Ascending aorta (tissue), 2 donors: ENCODE data around the gene INHBC. TPM values are rescaled to one million over a fixed set of nuclear protein-coding genes. Genes with fewer than 3 reads are reported as not detected.

ENCODE experiments used
- DNase-seq, 2 donors: peaks; one replicate each; pipeline ENCODE4 v3.0.0-alpha.2; 2019; ENCODE audit warnings: low spot score in 2 of 2
- H3K27ac ChIP-seq, 2 donors: fragments of 200-600 bp; sonication (generic); one replicate each; pipeline ENCODE4 v1.5.1; 2016 to 2017; ENCODE audit warnings: mild to moderate bottlenecking in 1 of 2
- H3K27me3 ChIP-seq: fragments of 200-600 bp; sonication (generic); one replicate; pipeline ENCODE4 v1.5.1; 2017
- H3K36me3 ChIP-seq, 2 donors: fragments of 200-600 bp; sonication (generic); one replicate each; pipeline ENCODE4 v1.5.1; 2016
- H3K4me1 ChIP-seq, 2 donors: fragments of 200-600 bp; sonication (generic); one replicate each; pipeline ENCODE4 v1.5.1; 2016 to 2017; ENCODE audit warnings: mild to moderate bottlenecking in 1 of 2
- H3K4me3 ChIP-seq, 2 donors: fragments of 200-600 bp; sonication (generic); one replicate each; pipeline ENCODE4 v1.5.1; 2016 to 2017; ENCODE audit warnings: mild to moderate bottlenecking in 1 of 2
- H3K9me3 ChIP-seq, 2 donors: fragments of 200-600 bp; sonication (generic); one replicate each; pipeline ENCODE4 v1.5.1; 2016
- intact Hi-C: fragments of 100-400 bp; cut with DNase I; formaldehyde crosslinking; loops from one replicate; pipeline ENCODE4 v1.15.1; 2023
- total RNA-seq: library from RNA; depleted of rRNA; stranded (reverse); fragments of >200 nt; gene quantifications from one replicate; pipeline ENCODE4 v1.1.0, GENCODE V29; 2016
- TF ChIP-seq, protein P1 (sequence below), 3 experiments: fragments of 200-600 bp in 2 of 3; fragments of 450-650 bp in 1 of 3; sonication (generic) in 2 of 3; IDR thresholded peaks; one replicate each; pipeline ENCODE4 v1.5.1; 2016 to 2019; ENCODE audit warnings: antibody characterized with exemption in 3 of 3, mild to moderate bottlenecking in 1 of 3, moderate library complexity in 1 of 3

Gene INHBC
- total RNA-seq, 1 donor from 2014 or later = not detected

- Histone ChIP-seq H3K4me1 (no peaks in the 10 kb centered on the region), H3K27me3 (no peaks in the 10 kb centered on the region), H3K27ac (no peak overlapping the region), H3K9me3 (no peaks in the 10 kb centered on the region), H3K4me3 (no peak overlapping the region), H3K36me3 (peaks cover 42 to 70% of the 10 kb centered on the region in 2 donors)
- TF ChIP-seq, protein P1, sequence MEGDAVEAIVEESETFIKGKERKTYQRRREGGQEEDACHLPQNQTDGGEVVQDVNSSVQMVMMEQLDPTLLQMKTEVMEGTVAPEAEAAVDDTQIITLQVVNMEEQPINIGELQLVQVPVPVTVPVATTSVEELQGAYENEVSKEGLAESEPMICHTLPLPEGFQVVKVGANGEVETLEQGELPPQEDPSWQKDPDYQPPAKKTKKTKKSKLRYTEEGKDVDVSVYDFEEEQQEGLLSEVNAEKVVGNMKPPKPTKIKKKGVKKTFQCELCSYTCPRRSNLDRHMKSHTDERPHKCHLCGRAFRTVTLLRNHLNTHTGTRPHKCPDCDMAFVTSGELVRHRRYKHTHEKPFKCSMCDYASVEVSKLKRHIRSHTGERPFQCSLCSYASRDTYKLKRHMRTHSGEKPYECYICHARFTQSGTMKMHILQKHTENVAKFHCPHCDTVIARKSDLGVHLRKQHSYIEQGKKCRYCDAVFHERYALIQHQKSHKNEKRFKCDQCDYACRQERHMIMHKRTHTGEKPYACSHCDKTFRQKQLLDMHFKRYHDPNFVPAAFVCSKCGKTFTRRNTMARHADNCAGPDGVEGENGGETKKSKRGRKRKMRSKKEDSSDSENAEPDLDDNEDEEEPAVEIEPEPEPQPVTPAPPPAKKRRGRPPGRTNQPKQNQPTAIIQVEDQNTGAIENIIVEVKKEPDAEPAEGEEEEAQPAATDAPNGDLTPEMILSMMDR (IDR thresholded peaks at IDR 0.05) = no peak
- intact Hi-C loops = no loop called here
- no peak for DNase-seq
Measured at GRCh38 chr12:57496822-57497221, 62.2 kb downstream of the INHBC start.

- TF ChIP-seq, protein P1 (IDR thresholded peaks at IDR 0.05) = no peak
- Histone ChIP-seq H3K27me3 (no peaks in the 10 kb centered on the region), H3K4me3 (no peak overlapping the region), H3K27ac (no peak overlapping the region), H3K4me1 (no peaks in the 10 kb centered on the region), H3K9me3 (no peaks in the 10 kb centered on the region), H3K36me3 (peaks cover 47 to 75% of the 10 kb centered on the region in 2 donors)
- no peak for DNase-seq
- intact Hi-C loops = no loop called here
Measured at GRCh38 chr12:57497223-57498131, 62.9 kb downstream of the INHBC start.

DNA sequence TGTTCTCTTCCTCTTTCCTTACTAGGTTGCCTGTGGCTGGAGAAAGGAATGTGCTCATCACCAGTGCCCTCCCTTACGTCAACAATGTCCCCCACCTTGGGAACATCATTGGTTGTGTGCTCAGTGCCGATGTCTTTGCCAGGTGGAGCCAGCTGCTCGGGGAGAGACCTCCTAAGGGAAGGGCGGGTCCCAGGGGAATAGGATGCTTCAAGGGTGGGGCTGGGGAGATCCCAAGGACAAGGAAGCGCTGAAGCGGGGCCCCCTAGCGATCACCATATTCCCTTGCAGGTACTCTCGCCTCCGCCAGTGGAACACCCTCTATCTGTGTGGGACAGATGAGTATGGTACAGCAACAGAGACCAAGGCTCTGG is 63.5 kb downstream of the INHBC start:
- no peaks in the 10 kb centered on the region for H3K9me3 ChIP-seq
- no peaks in the 10 kb centered on the region for H3K4me1 ChIP-seq
- intact Hi-C loops = no loop called here
- peaks cover 51 to 81% of the 10 kb centered on the region in 2 donors for H3K36me3 ChIP-seq
- TF ChIP-seq, protein P1 (IDR thresholded peaks at IDR 0.05) = no peak
- no peak overlapping the region for H3K4me3 ChIP-seq
- no peaks in the 10 kb centered on the region for H3K27me3 ChIP-seq
- no peak for DNase-seq
- H3K27ac ChIP-seq = no peak overlapping the region

DNA sequence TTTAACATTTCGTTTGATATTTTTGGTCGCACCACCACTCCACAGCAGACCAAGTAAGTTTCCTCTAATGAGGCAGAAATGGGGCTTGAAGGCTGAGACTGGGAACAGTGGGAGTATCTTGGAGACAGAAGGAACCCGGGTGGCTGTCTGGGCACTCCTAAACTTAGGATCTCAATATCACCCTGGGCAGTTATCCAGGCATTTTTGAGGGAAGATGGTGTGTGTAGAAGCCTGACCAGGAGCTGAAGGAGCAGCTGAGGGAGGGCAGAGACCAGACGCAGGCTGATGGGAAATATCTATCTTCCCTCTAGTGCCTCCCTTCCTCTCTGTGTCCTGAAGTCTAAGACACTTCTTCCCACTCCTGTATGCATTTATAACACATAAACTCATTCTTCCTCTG is 64.0 kb downstream of the INHBC start:
- TF ChIP-seq, protein P1 (IDR thresholded peaks at IDR 0.05) = no peak
- H3K4me1 ChIP-seq = no peaks in the 10 kb centered on the region
- no peaks in the 10 kb centered on the region for H3K9me3 ChIP-seq
- intact Hi-C loops = no loop called here
- peaks cover 56 to 86% of the 10 kb centered on the region in 2 donors for H3K36me3 ChIP-seq
- H3K4me3 ChIP-seq = no peak overlapping the region
- no peaks in the 10 kb centered on the region for H3K27me3 ChIP-seq
- DNase-seq = no peak
- H3K27ac ChIP-seq = no peak overlapping the region

GRCh38 chr12:57500213-57500612 is 65.6 kb downstream of the INHBC start:
- peaks cover 66 to 92% of the 10 kb centered on the region in 2 donors for H3K36me3 ChIP-seq
- no peak overlapping the region for H3K4me3 ChIP-seq
- intact Hi-C loops = no loop called here
- no peak overlapping the region for H3K27ac ChIP-seq
- DNase-seq = no peak
- TF ChIP-seq, protein P1 (IDR thresholded peaks at IDR 0.05) = no peak
- H3K9me3 ChIP-seq = no peaks in the 10 kb centered on the region
- H3K27me3 ChIP-seq = no peaks in the 10 kb centered on the region
- no peaks in the 10 kb centered on the region for H3K4me1 ChIP-seq

Other genes with a start within 250 kb of the INHBC start
- not detected for gene NXPH4, start 218.0 kb upstream of the INHBC start, total RNA-seq
- gene SHMT2, start 205.1 kb upstream of the INHBC start, total RNA-seq = 136 TPM
- not detected for gene STAC3, start 183.6 kb upstream of the INHBC start, total RNA-seq
- 49.5 TPM for gene R3HDM2, start 3.7 kb upstream of the INHBC start, total RNA-seq
- not detected for gene INHBE, start 20.5 kb downstream of the INHBC start, total RNA-seq
- gene GLI1, start 25.0 kb downstream of the INHBC start, total RNA-seq = 2.8 TPM
- gene ARHGAP9, start 45.1 kb downstream of the INHBC start, total RNA-seq = 21.6 TPM
- 78.0 TPM for gene MARS1, start 53.3 kb downstream of the INHBC start, total RNA-seq
- 0.64 TPM for gene DDIT3, start 85.7 kb downstream of the INHBC start, total RNA-seq
- gene MBD6, start 88.0 kb downstream of the INHBC start, total RNA-seq = 48.5 TPM
- gene DCTN2, start 112.4 kb downstream of the INHBC start, total RNA-seq = 116 TPM
- not detected for gene KIF5A, start 115.3 kb downstream of the INHBC start, total RNA-seq
- gene PIP4K2C, start 156.4 kb downstream of the INHBC start, total RNA-seq = 153 TPM
- 33.5 TPM for gene DTX3, start 170.0 kb downstream of the INHBC start, total RNA-seq
- 47.8 TPM for gene ARHGEF25, start 176.7 kb downstream of the INHBC start, total RNA-seq
- gene B4GALNT1, start 198.4 kb downstream of the INHBC start, total RNA-seq = 16.6 TPM